Measurements from ENCODE around the gene HSD3B1. TPM values are rescaled to one million over a fixed set of nuclear protein-coding genes. Genes with fewer than 3 reads are reported as not detected.

HSD3B1 gene
- total and polyA plus RNA-seq, 9 of the 15 experiments (the other 6 are each of a cell fraction or from before 2014, with no cell fraction given): not detected

DNA sequence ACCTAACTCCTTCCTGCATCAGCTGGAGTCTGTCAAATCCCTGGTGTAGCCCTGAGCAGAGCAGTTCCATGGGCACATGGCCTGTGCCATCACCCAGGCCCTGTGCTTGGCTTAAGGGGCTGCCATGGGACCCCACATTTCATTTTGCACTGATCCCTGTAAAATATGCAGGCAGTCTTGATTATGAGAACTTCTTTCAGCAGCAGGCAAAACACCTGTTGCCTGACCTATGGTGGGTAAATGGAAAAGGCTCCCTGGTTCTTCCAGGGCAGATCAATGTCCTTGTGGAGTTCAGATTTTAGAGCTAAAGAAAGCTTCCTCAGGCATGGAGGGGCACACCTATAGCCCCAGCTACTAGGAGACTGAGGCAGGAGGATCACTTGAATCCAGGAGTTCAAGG, 44.2 kb downstream of the HSD3B1 start:
- no peaks in the 10 kb centered on the region for H3K79me2 ChIP-seq (ENCODE audit: control insufficient read depth, insufficient read depth, low read length)
- FAIRE-seq (no peak), ATAC-seq (no peak), DNase-seq (ENCODE audit: extremely low read depth in 1 of 4, low spot score in 3 of 4) (no peak)
- no peaks in the 10 kb centered on the region for H3K9me3 ChIP-seq (replicated peaks; ENCODE audit: control insufficient read depth, insufficient read depth, low read depth, low read length)
- H3K4me1 ChIP-seq (replicated peaks in 1 of 2; ENCODE audit: control insufficient read depth in 2 of 2, insufficient read depth in 2 of 2, low read length in 2 of 2): no peaks in the 10 kb centered on the region; a peak in 1 of 5 replicates
- no peak overlapping the region for H3K27ac ChIP-seq (ENCODE audit: extremely low read depth, low read depth, low read length)
- intact Hi-C loops (cut with micrococcal nuclease) (no loop called here), in situ Hi-C loops (cut with MboI) (no loop called here)
- no peak overlapping the region for H2AFZ ChIP-seq (ENCODE audit: low read depth, low read length)
- ChIA-PET CTCF (ENCODE audit: low intra/inter-chr PET ratio) (interaction anchor here (0.6 kb wide), 1 partner anchor 849 kb away, joined by 3 read pairs; no protein-coding TSS in a partner anchor), POLR2A (no interaction called here)
- TF ChIP-seq MTA3 (IDR thresholded peaks at IDR 0.05; ENCODE audit: borderline replicate concordance) (no peak), HLTF (IDR thresholded peaks at IDR 0.05) (no peak), PPARD (CRISPR knock-in tag; IDR thresholded peaks at IDR 0.05) (no peak), U2AF2 (optimal IDR thresholded peaks at IDR 0.05; ENCODE audit: low read depth, low read length) (no peak), RFX7 (CRISPR knock-in tag; IDR thresholded peaks at IDR 0.05) (no peak), ILF3 (IDR thresholded peaks at IDR 0.05; ENCODE audit: borderline replicate concordance) (no peak), KLF1 (tag; IDR thresholded peaks at IDR 0.05) (no peak), CEBPG (CRISPR knock-in tag; IDR thresholded peaks at IDR 0.05) (no peak), CEBPG (tag; conservative IDR thresholded peaks at IDR 0.05 in 1 of 2, IDR thresholded peaks at IDR 0.05 in 1 of 2) (no peak), HOXB6 (CRISPR knock-in tag; IDR thresholded peaks at IDR 0.05; ENCODE audit: borderline replicate concordance) (no peak)
- TF ChIP-seq, protein P1, sequence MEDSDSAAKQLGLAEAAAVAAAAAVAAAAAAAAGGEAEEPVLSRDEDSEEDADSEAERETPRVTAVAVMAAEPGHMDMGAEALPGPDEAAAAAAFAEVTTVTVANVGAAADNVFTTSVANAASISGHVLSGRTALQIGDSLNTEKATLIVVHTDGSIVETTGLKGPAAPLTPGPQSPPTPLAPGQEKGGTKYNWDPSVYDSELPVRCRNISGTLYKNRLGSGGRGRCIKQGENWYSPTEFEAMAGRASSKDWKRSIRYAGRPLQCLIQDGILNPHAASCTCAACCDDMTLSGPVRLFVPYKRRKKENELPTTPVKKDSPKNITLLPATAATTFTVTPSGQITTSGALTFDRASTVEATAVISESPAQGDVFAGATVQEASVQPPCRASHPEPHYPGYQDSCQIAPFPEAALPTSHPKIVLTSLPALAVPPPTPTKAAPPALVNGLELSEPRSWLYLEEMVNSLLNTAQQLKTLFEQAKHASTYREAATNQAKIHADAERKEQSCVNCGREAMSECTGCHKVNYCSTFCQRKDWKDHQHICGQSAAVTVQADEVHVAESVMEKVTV (CRISPR knock-in tag; IDR thresholded peaks at IDR 0.05): no peak
- TF ChIP-seq, protein P2, sequence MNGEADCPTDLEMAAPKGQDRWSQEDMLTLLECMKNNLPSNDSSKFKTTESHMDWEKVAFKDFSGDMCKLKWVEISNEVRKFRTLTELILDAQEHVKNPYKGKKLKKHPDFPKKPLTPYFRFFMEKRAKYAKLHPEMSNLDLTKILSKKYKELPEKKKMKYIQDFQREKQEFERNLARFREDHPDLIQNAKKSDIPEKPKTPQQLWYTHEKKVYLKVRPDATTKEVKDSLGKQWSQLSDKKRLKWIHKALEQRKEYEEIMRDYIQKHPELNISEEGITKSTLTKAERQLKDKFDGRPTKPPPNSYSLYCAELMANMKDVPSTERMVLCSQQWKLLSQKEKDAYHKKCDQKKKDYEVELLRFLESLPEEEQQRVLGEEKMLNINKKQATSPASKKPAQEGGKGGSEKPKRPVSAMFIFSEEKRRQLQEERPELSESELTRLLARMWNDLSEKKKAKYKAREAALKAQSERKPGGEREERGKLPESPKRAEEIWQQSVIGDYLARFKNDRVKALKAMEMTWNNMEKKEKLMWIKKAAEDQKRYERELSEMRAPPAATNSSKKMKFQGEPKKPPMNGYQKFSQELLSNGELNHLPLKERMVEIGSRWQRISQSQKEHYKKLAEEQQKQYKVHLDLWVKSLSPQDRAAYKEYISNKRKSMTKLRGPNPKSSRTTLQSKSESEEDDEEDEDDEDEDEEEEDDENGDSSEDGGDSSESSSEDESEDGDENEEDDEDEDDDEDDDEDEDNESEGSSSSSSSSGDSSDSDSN (IDR thresholded peaks at IDR 0.05; ENCODE audit: borderline replicate concordance in 1 of 2, low read depth in 2 of 2, low read length in 2 of 2): no peak
- TF ChIP-seq, protein P3, sequence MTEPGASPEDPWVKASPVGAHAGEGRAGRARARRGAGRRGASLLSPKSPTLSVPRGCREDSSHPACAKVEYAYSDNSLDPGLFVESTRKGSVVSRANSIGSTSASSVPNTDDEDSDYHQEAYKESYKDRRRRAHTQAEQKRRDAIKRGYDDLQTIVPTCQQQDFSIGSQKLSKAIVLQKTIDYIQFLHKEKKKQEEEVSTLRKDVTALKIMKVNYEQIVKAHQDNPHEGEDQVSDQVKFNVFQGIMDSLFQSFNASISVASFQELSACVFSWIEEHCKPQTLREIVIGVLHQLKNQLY (CRISPR knock-in tag; conservative IDR thresholded peaks at IDR 0.05): no peak
- TF ChIP-seq, protein P4, sequence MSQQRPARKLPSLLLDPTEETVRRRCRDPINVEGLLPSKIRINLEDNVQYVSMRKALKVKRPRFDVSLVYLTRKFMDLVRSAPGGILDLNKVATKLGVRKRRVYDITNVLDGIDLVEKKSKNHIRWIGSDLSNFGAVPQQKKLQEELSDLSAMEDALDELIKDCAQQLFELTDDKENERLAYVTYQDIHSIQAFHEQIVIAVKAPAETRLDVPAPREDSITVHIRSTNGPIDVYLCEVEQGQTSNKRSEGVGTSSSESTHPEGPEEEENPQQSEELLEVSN (IDR thresholded peaks at IDR 0.05; ENCODE audit: borderline replicate concordance in 1 of 2, extremely low read depth in 1 of 2, insufficient read depth in 1 of 2, insufficient read length in 1 of 2, low read depth in 1 of 2, low read length in 1 of 2, poor library complexity in 1 of 2, severe bottlenecking in 1 of 2): no peak
- H3K9ac ChIP-seq (ENCODE audit: insufficient read depth in 1 of 2, low read depth in 2 of 2, low read length in 2 of 2): no peak overlapping the region
- no peaks in the 10 kb centered on the region; the same call in 1 of the 2 replicates for H4K20me1 ChIP-seq (replicated peaks; ENCODE audit: control insufficient read depth, insufficient read depth, low read length)
- BruUV-seq (replicated peaks): no TSS peak
- no peaks in the 10 kb centered on the region for H3K9me1 ChIP-seq (ENCODE audit: control insufficient read depth, insufficient read depth, low read length)
- H3K4me2 ChIP-seq (ENCODE audit: insufficient read depth, low read length): no peak overlapping the region
- H3K27me3 ChIP-seq (ENCODE audit: control insufficient read depth in 2 of 2, insufficient read depth in 2 of 2, low read length in 2 of 2): no peaks in the 10 kb centered on the region
- no peaks in the 10 kb centered on the region for H3K36me3 ChIP-seq (ENCODE audit: control insufficient read depth, insufficient read depth, low read length)
- no peak overlapping the region for H3K4me3 ChIP-seq
